WTC11 (cell line): ENCODE measurements around the gene FHIP1A. TPM values are rescaled to one million over a fixed set of nuclear protein-coding genes. Genes with fewer than 3 reads are reported as not detected.

ENCODE experiments used
- AR ChIP-seq: fragments of 250-450 bp; sonication (Bioruptor Pico); IDR thresholded peaks from 2 replicates; pipeline ENCODE4 v1.9.0; 2021; ENCODE audit warnings: mild to moderate bottlenecking
- ATF1 ChIP-seq: sonication (generic); formaldehyde crosslinking; IDR thresholded peaks from 2 replicates; pipeline ENCODE4 v1.8.1; 2023; ENCODE audit warnings: mild to moderate bottlenecking, moderate library complexity, missing genetic modification reagents
- ATF2 ChIP-seq: sonication (generic); formaldehyde crosslinking; IDR thresholded peaks from 2 replicates; pipeline ENCODE4 v1.8.1; 2022; ENCODE audit warnings: low read depth, missing genetic modification reagents, borderline replicate concordance
- CBFB ChIP-seq: sonication (generic); formaldehyde crosslinking; IDR thresholded peaks from 2 replicates; pipeline ENCODE4 v1.8.1; 2022; ENCODE audit warnings: mild to moderate bottlenecking, low read depth, missing genetic modification reagents
- CDX4 ChIP-seq: fragments of 250-450 bp; sonication (Bioruptor Pico); IDR thresholded peaks from 2 replicates; pipeline ENCODE4 v1.9.0; 2021; ENCODE audit warnings: moderate library complexity, mild to moderate bottlenecking, inconsistent platforms, borderline replicate concordance
- CREB1 ChIP-seq: sonication (generic); formaldehyde crosslinking; IDR thresholded peaks from 2 replicates; pipeline ENCODE4 v1.8.0; 2023; ENCODE audit warnings: mild to moderate bottlenecking, missing genetic modification reagents
- CTCF ChIP-seq: fragments of 200-600 bp; IDR thresholded peaks from 2 replicates; pipeline ENCODE4 v1.8.0; 2022; ENCODE audit warnings: antibody characterized with exemption
- ERG ChIP-seq: fragments of 250-450 bp; sonication (Bioruptor Pico); IDR thresholded peaks from 2 replicates; pipeline ENCODE4 v1.8.0; 2021; ENCODE audit warnings: mild to moderate bottlenecking
- ETV6 ChIP-seq: sonication (generic); formaldehyde crosslinking; IDR thresholded peaks from 2 replicates; pipeline ENCODE4 v1.8.1; 2022; ENCODE audit warnings: mild to moderate bottlenecking, missing genetic modification reagents
- FOXP1 ChIP-seq: sonication (generic); formaldehyde crosslinking; IDR thresholded peaks from 2 replicates; pipeline ENCODE4 v1.8.0; 2022; ENCODE audit warnings: missing genetic modification reagents, mild to moderate bottlenecking, moderate library complexity, borderline replicate concordance
- GRHL2 ChIP-seq: fragments of 250-450 bp; sonication (Bioruptor Pico); IDR thresholded peaks from 2 replicates; pipeline ENCODE4 v1.8.0; 2022; ENCODE audit warnings: mild to moderate bottlenecking, moderate library complexity; ENCODE audit not compliant: insufficient replicate concordance, severe bottlenecking
- GTF2I ChIP-seq: fragments of 250-450 bp; sonication (Bioruptor Pico); conservative IDR thresholded peaks from 2 replicates; pipeline ENCODE4 v1.4.0; 2021; ENCODE audit warnings: mild to moderate bottlenecking
- HMGA2 ChIP-seq: fragments of 250-450 bp; sonication (Bioruptor Pico); IDR thresholded peaks from 2 replicates; pipeline ENCODE4 v1.4.0; 2021; ENCODE audit warnings: mild to moderate bottlenecking, moderate library complexity
- IRF1 ChIP-seq: sonication (generic); formaldehyde crosslinking; IDR thresholded peaks from 2 replicates; pipeline ENCODE4 v1.8.0; 2023; ENCODE audit warnings: missing genetic modification reagents
- MYBL2 ChIP-seq: sonication (generic); formaldehyde crosslinking; IDR thresholded peaks from 2 replicates; pipeline ENCODE4 v1.8.1; 2023; ENCODE audit warnings: mild to moderate bottlenecking, moderate library complexity, missing genetic modification reagents
- NFE2L1 ChIP-seq: sonication (generic); formaldehyde crosslinking; IDR thresholded peaks from 2 replicates; pipeline ENCODE4 v1.8.1; 2023; ENCODE audit warnings: missing genetic modification reagents
- NR1H2 ChIP-seq: sonication (generic); formaldehyde crosslinking; IDR thresholded peaks from 2 replicates; pipeline ENCODE4 v1.9.0; 2021; ENCODE audit warnings: mild to moderate bottlenecking, moderate library complexity, missing genetic modification reagents
- PRRX2 ChIP-seq: fragments of 250-450 bp; sonication (Bioruptor Pico); IDR thresholded peaks from 2 replicates; pipeline ENCODE4 v1.8.0; 2021; ENCODE audit warnings: mild to moderate bottlenecking
- SMAD4 ChIP-seq: sonication (generic); formaldehyde crosslinking; IDR thresholded peaks from 2 replicates; pipeline ENCODE4 v1.8.0; 2022; ENCODE audit warnings: mild to moderate bottlenecking, missing genetic modification reagents
- STAT6 ChIP-seq: sonication (generic); formaldehyde crosslinking; conservative IDR thresholded peaks from 2 replicates; pipeline ENCODE4 v1.8.1; 2023; ENCODE audit warnings: mild to moderate bottlenecking, low read depth, missing genetic modification reagents, moderate library complexity
- TCF7 ChIP-seq: sonication (generic); formaldehyde crosslinking; IDR thresholded peaks from 2 replicates; pipeline ENCODE4 v1.8.0; 2022; ENCODE audit warnings: mild to moderate bottlenecking, low read depth, missing genetic modification reagents, moderate library complexity
- TEAD4 ChIP-seq: sonication (generic); formaldehyde crosslinking; IDR thresholded peaks from 2 replicates; pipeline ENCODE4 v1.8.0; 2022; ENCODE audit warnings: mild to moderate bottlenecking, missing genetic modification reagents
- TP53 ChIP-seq: sonication (generic); formaldehyde crosslinking; IDR thresholded peaks from 2 replicates; pipeline ENCODE4 v1.8.1; 2023; ENCODE audit warnings: mild to moderate bottlenecking, missing genetic modification reagents
- ZNF121 ChIP-seq: sonication (generic); formaldehyde crosslinking; IDR thresholded peaks from 2 replicates; pipeline ENCODE4 v1.8.0; 2023; ENCODE audit warnings: missing genetic modification reagents
- ZNF219 ChIP-seq: sonication (generic); formaldehyde crosslinking; IDR thresholded peaks from 2 replicates; pipeline ENCODE4 v1.8.0; 2023; ENCODE audit warnings: missing genetic modification reagents, mild to moderate bottlenecking, borderline replicate concordance
- ZNF423 ChIP-seq: fragments of 250-450 bp; sonication (Bioruptor Pico); IDR thresholded peaks from 2 replicates; pipeline ENCODE4 v2.1.2; 2022; ENCODE audit warnings: mild to moderate bottlenecking, moderate library complexity
- ZSCAN18 ChIP-seq: fragments of 250-450 bp; sonication (Bioruptor Pico); IDR thresholded peaks from 2 replicates; pipeline ENCODE4 v2.1.2; 2022; ENCODE audit warnings: mild to moderate bottlenecking, moderate library complexity
- total RNA-seq: library from RNA; stranded (reverse); gene quantifications from 3 replicates; pipeline ENCODE4 v1.2.3, GENCODE V29; 2021

Gene FHIP1A
- total RNA-seq, 1 experiment from 2014 or later = 68.6 TPM

- TF ChIP-seq CTCF (no peak), TEAD4 (CRISPR knock-in tag) (no peak), ZSCAN18 (CRISPR knock-in tag) (no peak), ETV6 (CRISPR knock-in tag) (no peak; the same call in 1 of the 2 replicates), SMAD4 (CRISPR knock-in tag) (no peak), AR (CRISPR knock-in tag) (0 out of 2 replicates have a peak, but pooled peaks have one; percentile 13), NR1H2 (CRISPR knock-in tag) (no peak), CDX4 (CRISPR knock-in tag) (no peak), NFE2L1 (no peak), HMGA2 (CRISPR knock-in tag) (no peak), PRRX2 (CRISPR knock-in tag) (no peak), CBFB (CRISPR knock-in tag) (peak; percentile 31; the same call in 1 of the 2 replicates), TP53 (CRISPR knock-in tag) (no peak), ZNF423 (CRISPR knock-in tag) (0 out of 2 replicates have a peak, but pooled peaks have one; percentile 4), IRF1 (CRISPR knock-in tag) (no peak), ZNF121 (CRISPR knock-in tag) (no peak), ZNF219 (CRISPR knock-in tag) (no peak), ATF1 (CRISPR knock-in tag) (no peak), CREB1 (CRISPR knock-in tag) (no peak), STAT6 (CRISPR knock-in tag) (no peak), MYBL2 (CRISPR knock-in tag) (0 out of 2 replicates have a peak, but pooled peaks have one; percentile 19), GRHL2 (CRISPR knock-in tag) (no peak), GTF2I (CRISPR knock-in tag) (no peak), TCF7 (CRISPR knock-in tag) (no peak), ERG (no peak), ATF2 (CRISPR knock-in tag) (no peak), FOXP1 (CRISPR knock-in tag) (no peak)
Observed at GRCh38 chr4:151408630-151409469, at the start of gene FHIP1A (continued).
